ENCODE data around the gene PRKAR1A. TPM values are rescaled to one million over a fixed set of nuclear protein-coding genes. Genes with fewer than 3 reads are reported as not detected.

The PRKAR1A gene
- total and polyA plus RNA-seq, 5 donors from 2014 or later: 135 to 220 (median 187) TPM

DNA sequence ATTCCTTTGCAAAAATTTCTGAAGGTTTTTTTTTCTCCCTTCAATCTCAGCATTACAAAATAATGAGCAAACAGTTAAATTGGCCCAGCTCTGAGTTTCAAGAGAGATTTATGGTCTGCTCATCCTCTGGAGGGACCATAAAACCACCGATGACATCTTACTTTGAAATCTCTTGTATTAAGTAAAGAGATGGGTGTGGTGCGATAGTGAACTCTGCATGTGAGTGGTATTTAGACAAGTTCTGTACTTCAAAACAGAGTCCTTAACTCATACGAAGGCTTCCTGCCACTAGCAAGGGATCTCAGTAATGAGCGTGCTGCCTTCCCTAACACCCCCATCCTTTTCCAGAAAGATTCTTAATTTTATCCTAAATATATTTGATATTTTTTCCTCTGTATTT lies 86.9 kb downstream of the PRKAR1A start:
- Mint-ChIP-seq H3K36me3 (no peaks in the 10 kb centered on the region), H3K4me1 (peaks cover 0 to 10% (median 4%) of the 10 kb centered on the region in 4 donors), H3K4me3 (no peak overlapping the region), H3K9me3 (peaks cover 0 to 3% (median 0%) of the 10 kb centered on the region in 7 donors), H3K27me3 (peaks cover 60% of the 10 kb centered on the region), H3K27ac (no peak overlapping the region)
- Histone ChIP-seq H3K4me1 (ENCODE audit: control insufficient read depth, insufficient read depth, low read length, poor library complexity, severe bottlenecking) (peaks cover 10% of the 10 kb centered on the region), H3K27me3 (ENCODE audit: control insufficient read depth, insufficient read depth, low read length) (peaks cover 25% of the 10 kb centered on the region), H3K4me3 (ENCODE audit: low read depth, low read length) (no peak overlapping the region), H3K9me3 (ENCODE audit: control insufficient read depth in 2 of 2, low read length in 2 of 2) (no peaks in the 10 kb centered on the region), H3K36me3 (ENCODE audit: control insufficient read depth, insufficient read depth, low read length) (no peaks in the 10 kb centered on the region), H3K27ac (ENCODE audit: insufficient read depth, low read length, poor library complexity, severe bottlenecking) (no peak overlapping the region)
- no peak for DNase-seq
- no peak for ATAC-seq (ENCODE audit: low read depth in 2 of 2)

DNA sequence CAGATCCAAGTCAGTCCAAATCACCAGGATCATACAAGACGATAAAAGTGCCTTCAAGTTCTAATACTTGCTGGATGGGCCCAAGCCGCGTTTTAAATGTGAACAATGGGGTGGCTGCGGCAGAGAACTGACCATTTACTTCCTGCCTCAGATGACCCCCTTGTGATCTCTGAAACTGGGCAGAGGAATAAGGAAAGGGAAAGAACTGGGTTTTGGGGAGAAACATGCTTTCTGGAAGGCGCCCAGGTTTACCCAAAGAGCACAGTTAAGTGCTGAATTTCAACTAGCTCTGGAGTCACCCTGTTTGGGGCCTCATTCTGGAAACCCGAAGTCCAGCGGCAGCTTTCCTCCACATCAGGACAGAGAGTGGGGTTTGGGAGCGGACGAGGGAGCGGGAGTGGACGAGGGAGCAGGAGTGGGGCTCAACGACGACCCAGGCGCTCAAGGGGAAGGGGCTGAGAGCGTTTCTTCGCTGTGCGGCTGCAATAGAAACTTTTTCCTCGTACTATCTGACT lies 87.4 kb downstream of the PRKAR1A start:
- peaks cover 10% of the 10 kb centered on the region for H3K4me1 ChIP-seq (ENCODE audit: control insufficient read depth, insufficient read depth, low read length, poor library complexity, severe bottlenecking)
- ATAC-seq (ENCODE audit: low read depth in 2 of 2): no peak
- peak overlapping the region in 3 of 4 donors; percentile 73 to 82 (median 75) for H3K4me3 Mint-ChIP-seq

DNA sequence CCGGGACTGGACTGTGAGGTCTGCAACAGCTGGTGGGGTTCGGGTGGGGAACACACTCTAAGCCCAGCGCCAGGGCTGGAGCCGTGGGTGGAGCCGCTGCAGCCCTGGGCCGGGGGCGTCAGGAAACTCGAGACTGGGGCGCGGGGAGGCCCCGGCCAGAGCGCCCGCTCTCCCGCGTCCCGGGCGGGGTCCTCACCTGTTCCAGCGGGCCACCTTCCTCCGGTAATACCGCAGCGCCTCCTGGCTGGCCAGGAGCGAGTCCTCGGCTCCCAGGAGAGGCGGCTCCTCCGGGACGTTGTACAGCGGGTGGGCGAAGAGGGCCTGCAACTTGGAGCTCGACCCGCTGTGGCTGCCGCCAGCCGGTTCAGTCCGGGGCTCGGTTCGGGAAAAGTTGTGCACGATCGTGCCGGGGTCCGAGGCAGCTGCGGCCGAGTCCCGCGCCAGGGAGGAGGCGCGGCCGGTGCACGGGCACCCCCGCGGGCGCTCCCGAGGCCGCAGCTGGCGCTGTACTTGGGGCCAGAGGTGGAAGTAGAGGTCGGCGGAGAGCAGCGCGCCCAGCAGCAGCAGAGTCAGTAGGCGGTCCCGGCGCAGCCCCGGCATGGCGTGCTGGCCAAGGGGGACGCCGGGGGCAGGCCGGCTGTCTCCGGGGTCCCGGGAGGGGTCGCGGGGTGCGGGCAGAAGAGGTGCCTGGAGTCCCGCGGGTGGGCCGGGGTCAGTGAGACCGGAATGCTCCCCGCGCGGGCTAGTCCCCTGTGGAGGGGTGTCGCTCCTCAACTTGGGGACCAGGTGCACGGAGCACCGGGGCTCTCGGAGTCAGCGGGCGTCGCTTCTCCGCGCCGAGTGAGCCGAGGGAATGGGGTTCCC lies 88.1 kb downstream of the PRKAR1A start:
- Histone ChIP-seq H3K4me3 (ENCODE audit: low read depth, low read length) (no peak overlapping the region), H3K27me3 (ENCODE audit: control insufficient read depth, insufficient read depth, low read length) (peaks cover 27% of the 10 kb centered on the region), H3K9me3 (ENCODE audit: control insufficient read depth in 2 of 2, low read length in 2 of 2) (no peaks in the 10 kb centered on the region), H3K27ac (ENCODE audit: insufficient read depth, low read length, poor library complexity, severe bottlenecking) (no peak overlapping the region), H3K36me3 (ENCODE audit: control insufficient read depth, insufficient read depth, low read length) (no peaks in the 10 kb centered on the region), H3K4me1 (ENCODE audit: control insufficient read depth, insufficient read depth, low read length, poor library complexity, severe bottlenecking) (peaks cover 10% of the 10 kb centered on the region)
- no peaks in the 10 kb centered on the region for H3K36me3 Mint-ChIP-seq
- H3K9me3 Mint-ChIP-seq: peaks cover 0 to 3% (median 0%) of the 10 kb centered on the region in 7 donors
- DNase-seq: no peak
- H3K27me3 Mint-ChIP-seq: peaks cover 55% of the 10 kb centered on the region
- H3K27ac Mint-ChIP-seq: no peak overlapping the region
- ATAC-seq (ENCODE audit: low read depth in 2 of 2): no peak
- H3K4me1 Mint-ChIP-seq: peaks cover 0 to 10% (median 4%) of the 10 kb centered on the region in 4 donors
- H3K4me3 Mint-ChIP-seq: no peak overlapping the region

More for the DNA sequence above, 87.4 kb downstream of the PRKAR1A start:
- peaks cover 56% of the 10 kb centered on the region for H3K27me3 Mint-ChIP-seq
- Histone ChIP-seq H3K27me3 (ENCODE audit: control insufficient read depth, insufficient read depth, low read length) (peaks cover 25% of the 10 kb centered on the region), H3K4me3 (ENCODE audit: low read depth, low read length) (no peak overlapping the region), H3K36me3 (ENCODE audit: control insufficient read depth, insufficient read depth, low read length) (no peaks in the 10 kb centered on the region), H3K9me3 (ENCODE audit: control insufficient read depth in 2 of 2, low read length in 2 of 2) (no peaks in the 10 kb centered on the region), H3K27ac (ENCODE audit: insufficient read depth, low read length, poor library complexity, severe bottlenecking) (no peak overlapping the region)
- H3K9me3 Mint-ChIP-seq: peaks cover 0 to 3% (median 0%) of the 10 kb centered on the region in 7 donors
- peaks cover 0 to 10% (median 4%) of the 10 kb centered on the region in 4 donors for H3K4me1 Mint-ChIP-seq
- H3K27ac Mint-ChIP-seq: no peak overlapping the region
- DNase-seq: no peak
- H3K36me3 Mint-ChIP-seq: no peaks in the 10 kb centered on the region

Other genes with a start within 250 kb of the PRKAR1A start
- gene SLC16A6, start 221.3 kb upstream of the PRKAR1A start, total RNA-seq: 11.5 TPM
- gene SLC16A6, start 221.3 kb upstream of the PRKAR1A start, polyA plus RNA-seq: 1 to 10 TPM; 1.9 to 5.1 (median 3.0) TPM
- gene ARSG, start 220.9 kb upstream of the PRKAR1A start, total RNA-seq: 21.8 TPM
- gene ARSG, start 220.9 kb upstream of the PRKAR1A start, polyA plus RNA-seq: 10 to 100 TPM; 10.3 to 13.7 (median 12.5) TPM
- 5.1 TPM for gene WIPI1, start 54.9 kb upstream of the PRKAR1A start, total RNA-seq
- 1 to 10 TPM; 2.5 to 5.9 (median 5.2) TPM for gene WIPI1, start 54.9 kb upstream of the PRKAR1A start, polyA plus RNA-seq
- not detected for gene FAM20A, start 88.9 kb downstream of the PRKAR1A start, total RNA-seq
- gene FAM20A, start 88.9 kb downstream of the PRKAR1A start, polyA plus RNA-seq: under 1 TPM in 1 of 4 donors, not detected in 3; 0.11 TPM